Stomach (tissue), 9 donors: ENCODE measurements around the gene PUS7L. TPM values are rescaled to one million over a fixed set of nuclear protein-coding genes. Genes with fewer than 3 reads are reported as not detected.
A peak's percentile ranks its signal among the peaks of the same experiment; 100 is the strongest.
"Not testable (repeated sequence)": the region's sequence is repeated elsewhere in the genome, so short reads cannot be mapped to it uniquely, and the experiment has no call there.

Experiments
- DNase-seq, 2 donors: peaks; one replicate each; pipeline versions ENCODE4 v3.0.0 to v3.0.0-alpha.2; 2013 to 2019
- H3K27ac ChIP-seq, 5 donors: fragments of 200-600 bp in 4 of 5; sonication (generic) in 4 of 5; one replicate each; pipeline ENCODE4 v1.5.1; 2013 to 2019; ENCODE audit warnings: mild to moderate bottlenecking in 1 of 5, moderate library complexity in 1 of 5
- H3K27me3 ChIP-seq, 3 donors: fragments of 200-600 bp; sonication (generic); one replicate each; pipeline ENCODE4 v1.5.1; 2017 to 2019; ENCODE audit warnings: mixed run types in 1 of 3
- H3K36me3 ChIP-seq, 4 donors: fragments of 200-600 bp; sonication (generic); 1 replicate in 3 of 4; 2 replicates in 1 of 4; pipeline ENCODE4 v1.5.1; 2016 to 2019
- H3K4me1 ChIP-seq, 4 donors: fragments of 200-600 bp; sonication (generic); one replicate each; pipeline ENCODE4 v1.5.1; 2016 to 2019
- H3K4me3 ChIP-seq, 4 donors: fragments of 200-600 bp; sonication (generic) in 3 of 4; one replicate each; pipeline ENCODE4 v1.5.1; 2016 to 2019; ENCODE audit warnings: mild to moderate bottlenecking in 1 of 4
- H3K9me3 ChIP-seq, 4 donors: fragments of 200-600 bp; sonication (generic); one replicate each; pipeline ENCODE4 v1.5.1; 2016 to 2019
- CTCF ChIP-seq, 7 experiments: fragments of 450-650 bp in 4 of 7; fragments of 200-600 bp in 3 of 7; sonication (generic) in 3 of 7; IDR thresholded peaks; one replicate each; pipeline ENCODE4 v1.5.1; 2016 to 2019; ENCODE audit warnings: antibody characterized with exemption in 7 of 7, control low read depth in 2 of 7, mild to moderate bottlenecking in 1 of 7
- EP300 ChIP-seq: sonication (generic); formaldehyde crosslinking; IDR thresholded peaks from one replicate; pipeline ENCODE4 v1.6.1; 2017; ENCODE audit warnings: antibody characterized with exemption
- POLR2A ChIP-seq, 4 donors: fragments of 450-650 bp; IDR thresholded peaks; one replicate each; pipeline ENCODE4 v1.6.1; 2016; ENCODE audit warnings: antibody characterized with exemption in 4 of 4, control low read depth in 2 of 4, mild to moderate bottlenecking in 1 of 4, moderate library complexity in 1 of 4
- POLR2AphosphoS5 ChIP-seq, 3 donors: sonication (generic); formaldehyde crosslinking; IDR thresholded peaks; one replicate each; pipeline ENCODE4 v1.6.1; 2016; ENCODE audit warnings: antibody characterized with exemption in 3 of 3
- WGBS, 5 donors: extraction: QIAGEN DNeasy Blood & Tissue Kit in 3 of 5; methylation state at CpG; one replicate each; pipeline versions ENCODE4 v1.1.5 to v1.1.7; 2013 to 2018; 5-methylcytosine and 5-hydroxymethylcytosine counted together
- intact Hi-C: fragments of 100-400 bp; cut with DNase I; formaldehyde crosslinking; loops from one replicate; pipeline ENCODE4 v1.15.1; 2023; ENCODE audit warnings: low total_unique reads
- polyA plus RNA-seq, 3 donors: library from polyadenylated mRNA; stranded (reverse); fragments of 200-250 nt; gene quantifications; one replicate each; pipeline ENCODE4 v1.2.3, GENCODE V29; 2013
- total RNA-seq, 5 donors: library from RNA; depleted of rRNA; stranded (reverse); fragments of >200 nt; gene quantifications; one replicate each; pipeline versions ENCODE4 v1.1.0 to v1.2.3, GENCODE V29; 2014 to 2016
- donor health status: healthy with polysubstance abuse.
- donor health status: Bipolar disorder and iron deficiency.
- donor health status: healthy.

The PUS7L gene
- total and polyA plus RNA-seq, 8 donors: 1.2 to 60.5 (median 3.5) TPM

GRCh38 chr12:43760396-43760795, 1.8 kb upstream of the PUS7L start:
- Histone ChIP-seq H3K36me3 (no peaks in the 10 kb centered on the region), H3K4me3 (peak overlapping the region; percentile 61 to 81 (median 66)), H3K9me3 (no peaks in the 10 kb centered on the region), H3K27ac (peak overlapping the region; percentile 72 to 97 (median 89)), H3K4me1 (peaks cover 34 to 60% (median 42%) of the 10 kb centered on the region in 4 donors), H3K27me3 (no peaks in the 10 kb centered on the region)
- intact Hi-C loops: no loop called here
- TF ChIP-seq CTCF (IDR thresholded peaks at IDR 0.05): no peak
- TF ChIP-seq POLR2AphosphoS5 (IDR thresholded peaks at IDR 0.05): peak in 1 of 3 donors; percentile 9
- 29 to 48% (median 37%) methylated on average over 2 of the region's 2 CpGs for WGBS, 5 donors
- peak; percentile 44 to 66 for DNase-seq

GRCh38 chr12:43758247-43758727, 303 bp downstream of the PUS7L start:
- intact Hi-C loops: no loop called here
- 0 to 2% (median 1%) methylated on average over 16 to 18 of the region's 18 CpGs for WGBS, 5 donors
- peak; percentile 26 to 67 for DNase-seq
- Histone ChIP-seq H3K36me3 (peaks cover 0 to 19% (median 3%) of the 10 kb centered on the region in 4 donors), H3K4me1 (peaks cover 34 to 72% (median 45%) of the 10 kb centered on the region in 4 donors), H3K27me3 (no peaks in the 10 kb centered on the region), H3K9me3 (no peaks in the 10 kb centered on the region), H3K4me3 (peak overlapping the region; percentile 61 to 81 (median 66)), H3K27ac (peak overlapping the region; percentile 25 to 97 (median 89))
- TF ChIP-seq POLR2AphosphoS5 (IDR thresholded peaks at IDR 0.05): no peak
- TF ChIP-seq POLR2A (IDR thresholded peaks at IDR 0.05): no peak
- TF ChIP-seq EP300: no peak
- TF ChIP-seq CTCF (IDR thresholded peaks at IDR 0.05): no peak

- Histone ChIP-seq H3K36me3 (peaks cover 0 to 26% (median 8%) of the 10 kb centered on the region in 4 donors), H3K9me3 (no peaks in the 10 kb centered on the region), H3K4me1 (peaks cover 8 to 36% (median 15%) of the 10 kb centered on the region in 4 donors), H3K4me3 (no peak overlapping the region), H3K27me3 (no peaks in the 10 kb centered on the region), H3K27ac (no peak overlapping the region)
- WGBS, 5 donors: 74 to 88% (median 80%) methylated on average over 3 of the region's 3 CpGs
- no peak for TF ChIP-seq POLR2A (IDR thresholded peaks at IDR 0.05)
- TF ChIP-seq CTCF (IDR thresholded peaks at IDR 0.05): no peak
- no peak for TF ChIP-seq EP300
- no peak for TF ChIP-seq POLR2AphosphoS5 (IDR thresholded peaks at IDR 0.05)
- DNase-seq: no peak
- intact Hi-C loops: no loop called here
Measured at GRCh38 chr12:43754015-43754414, 4.6 kb downstream of the PUS7L start.

- H3K36me3 ChIP-seq: peaks cover 0 to 33% (median 10%) of the 10 kb centered on the region in 4 donors
- H3K27me3 ChIP-seq, H3K27ac ChIP-seq, intact Hi-C loops, DNase-seq, H3K4me3 ChIP-seq, H3K9me3 ChIP-seq: not testable (repeated sequence)
- peaks cover 0 to 18% (median 5%) of the 10 kb centered on the region in 4 donors for H3K4me1 ChIP-seq
- 94 to 100% (median 96%) methylated on average over 4 to 6 of the region's 6 CpGs for WGBS, 5 donors
Measured at GRCh38 chr12:43751360-43751759, 7.2 kb downstream of the PUS7L start.

- Histone ChIP-seq H3K9me3 (no peaks in the 10 kb centered on the region), H3K36me3 (peaks cover 0 to 33% (median 11%) of the 10 kb centered on the region in 4 donors), H3K4me1 (peaks cover 0 to 17% (median 5%) of the 10 kb centered on the region in 4 donors), H3K27me3 (no peaks in the 10 kb centered on the region), H3K27ac (no peak overlapping the region), H3K4me3 (no peak overlapping the region)
- TF ChIP-seq POLR2A (IDR thresholded peaks at IDR 0.05): no peak
- no peak for TF ChIP-seq EP300
- TF ChIP-seq CTCF (IDR thresholded peaks at IDR 0.05): no peak
- no peak for TF ChIP-seq POLR2AphosphoS5 (IDR thresholded peaks at IDR 0.05)
- intact Hi-C loops: no loop called here
- 76 to 97% (median 93%) methylated on average over 3 of the region's 3 CpGs for WGBS, 5 donors
- no peak for DNase-seq
Measured at GRCh38 chr12:43750814-43751213, 7.8 kb downstream of the PUS7L start.
